HL-60 (cell line): Measurements from ENCODE around the gene FUCA2.

Experiments used
- POLR2AphosphoS5 ChIP-seq: IDR thresholded peaks from 2 replicates; pipeline ENCODE4 v1.6.1; 2012; ENCODE audit warnings: low read depth
- TF ChIP-seq, protein P1 (sequence below): IDR thresholded peaks from one replicate; pipeline ENCODE4 v1.5.1; 2011; ENCODE audit warnings: low read length, control low read depth, inconsistent platforms; ENCODE audit not compliant: insufficient read depth
- TF ChIP-seq, protein P2 (sequence below): IDR thresholded peaks from 2 replicates; pipeline ENCODE4 v1.6.1; 2012; ENCODE audit warnings: low read depth; ENCODE audit not compliant: insufficient replicate concordance

GRCh38 chr6:143553337-143553736 lies 41.8 kb upstream of the FUCA2 start:
- TF ChIP-seq, protein P1, sequence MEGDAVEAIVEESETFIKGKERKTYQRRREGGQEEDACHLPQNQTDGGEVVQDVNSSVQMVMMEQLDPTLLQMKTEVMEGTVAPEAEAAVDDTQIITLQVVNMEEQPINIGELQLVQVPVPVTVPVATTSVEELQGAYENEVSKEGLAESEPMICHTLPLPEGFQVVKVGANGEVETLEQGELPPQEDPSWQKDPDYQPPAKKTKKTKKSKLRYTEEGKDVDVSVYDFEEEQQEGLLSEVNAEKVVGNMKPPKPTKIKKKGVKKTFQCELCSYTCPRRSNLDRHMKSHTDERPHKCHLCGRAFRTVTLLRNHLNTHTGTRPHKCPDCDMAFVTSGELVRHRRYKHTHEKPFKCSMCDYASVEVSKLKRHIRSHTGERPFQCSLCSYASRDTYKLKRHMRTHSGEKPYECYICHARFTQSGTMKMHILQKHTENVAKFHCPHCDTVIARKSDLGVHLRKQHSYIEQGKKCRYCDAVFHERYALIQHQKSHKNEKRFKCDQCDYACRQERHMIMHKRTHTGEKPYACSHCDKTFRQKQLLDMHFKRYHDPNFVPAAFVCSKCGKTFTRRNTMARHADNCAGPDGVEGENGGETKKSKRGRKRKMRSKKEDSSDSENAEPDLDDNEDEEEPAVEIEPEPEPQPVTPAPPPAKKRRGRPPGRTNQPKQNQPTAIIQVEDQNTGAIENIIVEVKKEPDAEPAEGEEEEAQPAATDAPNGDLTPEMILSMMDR, result no peak
- TF ChIP-seq POLR2AphosphoS5, result no peak
- TF ChIP-seq, protein P2, sequence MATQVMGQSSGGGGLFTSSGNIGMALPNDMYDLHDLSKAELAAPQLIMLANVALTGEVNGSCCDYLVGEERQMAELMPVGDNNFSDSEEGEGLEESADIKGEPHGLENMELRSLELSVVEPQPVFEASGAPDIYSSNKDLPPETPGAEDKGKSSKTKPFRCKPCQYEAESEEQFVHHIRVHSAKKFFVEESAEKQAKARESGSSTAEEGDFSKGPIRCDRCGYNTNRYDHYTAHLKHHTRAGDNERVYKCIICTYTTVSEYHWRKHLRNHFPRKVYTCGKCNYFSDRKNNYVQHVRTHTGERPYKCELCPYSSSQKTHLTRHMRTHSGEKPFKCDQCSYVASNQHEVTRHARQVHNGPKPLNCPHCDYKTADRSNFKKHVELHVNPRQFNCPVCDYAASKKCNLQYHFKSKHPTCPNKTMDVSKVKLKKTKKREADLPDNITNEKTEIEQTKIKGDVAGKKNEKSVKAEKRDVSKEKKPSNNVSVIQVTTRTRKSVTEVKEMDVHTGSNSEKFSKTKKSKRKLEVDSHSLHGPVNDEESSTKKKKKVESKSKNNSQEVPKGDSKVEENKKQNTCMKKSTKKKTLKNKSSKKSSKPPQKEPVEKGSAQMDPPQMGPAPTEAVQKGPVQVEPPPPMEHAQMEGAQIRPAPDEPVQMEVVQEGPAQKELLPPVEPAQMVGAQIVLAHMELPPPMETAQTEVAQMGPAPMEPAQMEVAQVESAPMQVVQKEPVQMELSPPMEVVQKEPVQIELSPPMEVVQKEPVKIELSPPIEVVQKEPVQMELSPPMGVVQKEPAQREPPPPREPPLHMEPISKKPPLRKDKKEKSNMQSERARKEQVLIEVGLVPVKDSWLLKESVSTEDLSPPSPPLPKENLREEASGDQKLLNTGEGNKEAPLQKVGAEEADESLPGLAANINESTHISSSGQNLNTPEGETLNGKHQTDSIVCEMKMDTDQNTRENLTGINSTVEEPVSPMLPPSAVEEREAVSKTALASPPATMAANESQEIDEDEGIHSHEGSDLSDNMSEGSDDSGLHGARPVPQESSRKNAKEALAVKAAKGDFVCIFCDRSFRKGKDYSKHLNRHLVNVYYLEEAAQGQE, result no peak
